WERI-Rb-1 (cell line): ENCODE measurements around the gene KRTDAP.
"Not testable (repeated sequence)": the region's sequence is repeated elsewhere in the genome, so short reads cannot be mapped to it uniquely, and the experiment has no call there.

ENCODE experiments used
- DNase-seq: peaks from one replicate; pipeline ENCODE4 v3.0.0-alpha.2; 2020
- H3K27ac ChIP-seq: fragments of 250-450 bp; sonication (Bioruptor Pico); 2 replicates; pipeline ENCODE4 v1.5.1; 2020; ENCODE audit warnings: mild to moderate bottlenecking, moderate library complexity
- H3K27me3 ChIP-seq: fragments of 250-450 bp; sonication (Bioruptor Pico); 2 replicates; pipeline ENCODE4 v1.5.1; 2021; ENCODE audit warnings: mild to moderate bottlenecking, low read depth, moderate library complexity; ENCODE audit not compliant: insufficient read depth, severe bottlenecking
- H3K36me3 ChIP-seq: fragments of 250-450 bp; sonication (Bioruptor Pico); 2 replicates; pipeline ENCODE4 v1.5.1; 2020; ENCODE audit warnings: mild to moderate bottlenecking, moderate library complexity
- H3K4me3 ChIP-seq: 2 replicates; pipeline ENCODE4 v1.5.1; 2011; ENCODE audit warnings: low read depth, mild to moderate bottlenecking, control low read depth, low read length
- H3K9me3 ChIP-seq: fragments of 250-450 bp; sonication (Bioruptor Pico); 2 replicates; pipeline ENCODE4 v1.5.1; 2021; ENCODE audit warnings: mild to moderate bottlenecking, moderate library complexity; ENCODE audit not compliant: severe bottlenecking
- TF ChIP-seq, protein P1 (sequence below): IDR thresholded peaks from 2 replicates; pipeline ENCODE4 v1.5.1; 2011; ENCODE audit warnings: low read depth, mild to moderate bottlenecking, control low read depth, inconsistent platforms, low read length

Gene KRTDAP

DNA sequence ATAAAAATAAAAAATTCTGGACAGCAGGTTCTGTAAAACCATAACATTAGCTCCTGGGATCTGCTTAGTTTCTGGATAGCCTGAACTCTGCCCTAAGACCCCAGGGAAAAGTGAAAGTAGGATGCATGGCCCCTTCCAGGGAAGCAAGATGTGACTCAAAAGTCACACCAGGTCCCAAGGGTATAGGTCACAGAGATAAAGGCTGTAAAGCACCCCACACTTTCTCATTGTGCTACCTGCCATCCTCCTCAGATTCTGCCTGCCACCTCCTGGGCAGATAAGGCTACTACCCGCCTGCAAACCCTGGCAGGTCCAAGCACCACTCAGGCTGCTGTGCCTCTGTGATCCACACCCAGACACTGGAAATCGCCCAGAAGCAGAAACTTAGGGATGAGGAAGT, 21.6 kb downstream of the KRTDAP start:
- H3K27me3 ChIP-seq, result no peaks in the 10 kb centered on the region
- TF ChIP-seq, protein P1, sequence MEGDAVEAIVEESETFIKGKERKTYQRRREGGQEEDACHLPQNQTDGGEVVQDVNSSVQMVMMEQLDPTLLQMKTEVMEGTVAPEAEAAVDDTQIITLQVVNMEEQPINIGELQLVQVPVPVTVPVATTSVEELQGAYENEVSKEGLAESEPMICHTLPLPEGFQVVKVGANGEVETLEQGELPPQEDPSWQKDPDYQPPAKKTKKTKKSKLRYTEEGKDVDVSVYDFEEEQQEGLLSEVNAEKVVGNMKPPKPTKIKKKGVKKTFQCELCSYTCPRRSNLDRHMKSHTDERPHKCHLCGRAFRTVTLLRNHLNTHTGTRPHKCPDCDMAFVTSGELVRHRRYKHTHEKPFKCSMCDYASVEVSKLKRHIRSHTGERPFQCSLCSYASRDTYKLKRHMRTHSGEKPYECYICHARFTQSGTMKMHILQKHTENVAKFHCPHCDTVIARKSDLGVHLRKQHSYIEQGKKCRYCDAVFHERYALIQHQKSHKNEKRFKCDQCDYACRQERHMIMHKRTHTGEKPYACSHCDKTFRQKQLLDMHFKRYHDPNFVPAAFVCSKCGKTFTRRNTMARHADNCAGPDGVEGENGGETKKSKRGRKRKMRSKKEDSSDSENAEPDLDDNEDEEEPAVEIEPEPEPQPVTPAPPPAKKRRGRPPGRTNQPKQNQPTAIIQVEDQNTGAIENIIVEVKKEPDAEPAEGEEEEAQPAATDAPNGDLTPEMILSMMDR, result peak; percentile 86
- no peaks in the 10 kb centered on the region for H3K9me3 ChIP-seq
- H3K27ac ChIP-seq, result no peak overlapping the region
- peak; percentile 71 for DNase-seq
- H3K4me3 ChIP-seq, result no peak overlapping the region
- no peaks in the 10 kb centered on the region for H3K36me3 ChIP-seq

DNA sequence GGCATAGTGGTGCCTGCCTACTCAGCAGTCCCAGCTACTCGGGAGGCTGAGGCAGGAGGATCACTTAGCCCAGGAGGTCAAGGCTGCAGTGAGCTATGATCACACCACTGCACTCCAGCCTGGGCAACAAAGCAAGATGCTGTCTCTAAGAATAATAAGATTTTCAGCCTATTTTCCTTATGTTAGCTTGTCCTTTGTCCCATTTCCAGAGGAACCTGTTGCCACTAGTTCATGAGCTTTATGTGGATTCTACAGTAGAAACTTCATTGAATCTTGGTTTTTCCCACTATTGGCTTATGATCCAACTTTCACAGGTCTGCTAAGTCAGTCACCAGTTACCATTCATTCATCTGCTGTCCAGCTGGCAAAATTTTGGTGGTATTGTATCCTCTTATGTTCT, 24.0 kb downstream of the KRTDAP start:
- TF ChIP-seq, protein P1, result no peak
- no peak for DNase-seq
- H3K27me3 ChIP-seq, result no peaks in the 10 kb centered on the region

DNA sequence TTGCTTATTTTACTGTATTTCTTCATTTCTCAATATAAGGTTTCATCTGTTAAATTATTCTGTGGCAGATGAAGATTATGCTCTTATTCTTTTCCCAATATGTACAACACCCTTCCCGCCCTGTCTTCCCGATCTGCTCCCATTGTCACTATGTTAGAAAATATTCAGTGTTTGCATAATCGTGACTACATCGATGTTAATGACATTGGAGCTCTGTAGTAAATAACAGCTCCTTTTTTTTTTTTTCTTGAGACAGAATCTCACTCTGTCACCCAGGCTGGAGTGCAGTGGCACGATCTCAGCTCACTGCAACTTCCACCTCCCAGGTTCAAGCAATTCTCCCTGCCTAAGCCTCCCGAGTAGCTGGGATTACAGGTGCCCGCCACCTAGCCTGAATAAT, 27.3 kb downstream of the KRTDAP start:
- not testable (repeated sequence) for H3K27ac ChIP-seq, H3K36me3 ChIP-seq, H3K9me3 ChIP-seq, H3K27me3 ChIP-seq, DNase-seq, H3K4me3 ChIP-seq

More for the DNA sequence above, 24.0 kb downstream of the KRTDAP start:
- Histone ChIP-seq H3K9me3 (no peaks in the 10 kb centered on the region), H3K4me3 (no peak overlapping the region), H3K27ac (no peak overlapping the region), H3K36me3 (no peaks in the 10 kb centered on the region)

DNA sequence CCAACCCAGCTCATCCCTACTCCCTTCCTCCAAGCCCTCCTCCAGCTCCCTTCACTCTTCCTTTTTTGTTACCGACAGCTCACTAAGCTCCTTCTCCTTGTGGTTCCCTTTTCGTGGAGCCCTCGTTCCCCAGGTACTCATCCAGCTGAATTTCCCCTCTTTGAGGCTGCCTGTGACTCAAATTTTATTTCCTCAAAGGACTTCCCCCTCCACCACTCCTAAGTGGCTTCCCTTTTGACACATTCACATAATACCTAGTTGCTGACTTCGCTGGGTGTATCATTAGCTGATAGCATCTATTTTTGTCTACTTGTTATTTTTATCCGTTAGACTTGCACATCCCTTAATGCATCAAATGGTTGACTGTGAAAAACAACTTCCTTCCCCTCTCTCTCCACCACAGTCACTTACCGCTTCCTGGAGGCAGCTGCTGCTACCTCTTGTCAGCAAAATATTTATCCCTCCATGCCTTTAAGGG, 27.7 kb downstream of the KRTDAP start:
- H3K27me3 ChIP-seq, result no peaks in the 10 kb centered on the region

DNA sequence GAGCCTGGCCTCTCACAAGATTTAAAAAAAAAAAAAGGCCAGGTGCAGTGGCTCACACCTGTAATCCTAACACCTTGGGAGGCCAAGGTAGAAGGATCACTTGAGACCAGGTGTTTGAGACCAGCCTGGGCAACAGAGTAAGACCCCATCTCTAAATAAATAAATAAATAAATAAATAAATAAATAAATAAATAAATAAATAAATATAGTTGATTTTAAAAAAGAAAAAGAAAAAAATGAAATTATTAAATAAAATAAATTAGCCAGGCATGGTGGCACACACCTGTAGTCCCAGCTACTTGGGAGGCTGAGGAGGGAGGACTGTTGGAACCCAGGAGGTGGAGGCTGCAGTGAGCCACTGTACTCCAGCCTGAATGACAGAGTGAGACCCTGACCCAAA, 28.5 kb downstream of the KRTDAP start:
- not testable (repeated sequence) for DNase-seq, H3K27ac ChIP-seq, H3K27me3 ChIP-seq, H3K4me3 ChIP-seq, H3K9me3 ChIP-seq, H3K36me3 ChIP-seq

More for the DNA sequence above, 27.7 kb downstream of the KRTDAP start:
- Histone ChIP-seq H3K27ac (no peak overlapping the region), H3K9me3 (no peaks in the 10 kb centered on the region), H3K4me3 (no peak overlapping the region), H3K36me3 (no peaks in the 10 kb centered on the region)
- TF ChIP-seq, protein P1, result no peak
- DNase-seq, result no peak

DNA sequence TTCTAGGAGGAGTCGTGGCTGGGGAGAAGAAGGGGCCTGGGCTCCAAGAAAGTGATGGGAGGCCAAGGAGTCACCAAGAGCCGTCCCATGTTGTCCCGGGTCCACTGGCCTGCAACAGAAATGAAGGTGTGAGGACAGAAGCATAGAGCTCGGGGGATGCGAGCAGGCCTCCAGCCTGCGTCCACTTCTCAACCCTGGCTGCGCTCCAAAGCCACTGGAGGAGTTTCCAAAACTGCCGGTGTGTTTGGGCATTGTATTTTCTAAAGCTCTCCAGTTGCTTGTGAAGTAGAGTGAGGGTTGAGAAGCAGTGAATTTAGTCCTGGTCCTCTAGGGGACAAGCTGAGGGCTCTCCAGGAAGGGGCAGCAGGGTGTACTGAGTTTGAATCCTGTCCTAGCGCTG, 29.2 kb downstream of the KRTDAP start:
- no peaks in the 10 kb centered on the region for H3K9me3 ChIP-seq
- DNase-seq, result no peak
- no peaks in the 10 kb centered on the region for H3K36me3 ChIP-seq
- no peak overlapping the region for H3K27ac ChIP-seq
- H3K4me3 ChIP-seq, result no peak overlapping the region
- TF ChIP-seq, protein P1, result no peak
- H3K27me3 ChIP-seq, result no peaks in the 10 kb centered on the region

DNA sequence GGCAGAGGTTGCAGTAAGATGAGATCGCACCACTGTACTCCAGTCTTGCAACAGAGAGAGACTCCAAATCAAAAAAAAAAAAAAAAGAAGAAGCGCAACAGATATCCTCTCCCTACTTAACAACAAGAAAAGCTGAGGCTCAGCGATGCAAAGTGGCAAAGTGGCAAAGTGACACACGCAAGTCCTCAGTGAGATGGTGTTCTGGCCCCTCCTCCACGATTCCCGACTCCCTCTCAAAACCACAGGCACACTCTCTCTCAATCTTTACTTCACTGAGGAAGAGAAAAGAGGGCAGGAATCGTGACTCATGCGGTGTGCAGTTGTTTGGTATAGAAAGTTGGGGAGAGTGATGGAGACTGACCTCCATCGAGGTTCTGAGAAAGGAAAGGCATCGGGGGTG, 29.7 kb downstream of the KRTDAP start:
- DNase-seq, result no peak
- Histone ChIP-seq H3K4me3 (no peak overlapping the region), H3K36me3 (no peaks in the 10 kb centered on the region), H3K27me3 (no peaks in the 10 kb centered on the region), H3K9me3 (no peaks in the 10 kb centered on the region), H3K27ac (no peak overlapping the region)
- TF ChIP-seq, protein P1, result no peak
